Right lobe of liver (tissue), 6 donors: ENCODE measurements around the gene SORL1-AS1. TPM values are rescaled to one million over a fixed set of nuclear protein-coding genes. Genes with fewer than 3 reads are reported as not detected.
A peak's percentile ranks its signal among the peaks of the same experiment; 100 is the strongest.

ENCODE experiments used
- ATAC-seq, 4 donors: fragments of 200-7000 bp; cut with Tn5 transposase; one replicate each; pipeline ENCODE4 v1.9.1; 2020; ENCODE audit warnings: mild to moderate bottlenecking in 4 of 4, moderate library complexity in 4 of 4
- DNase-seq, 3 donors: peaks; one replicate each; pipeline ENCODE4 v3.0.0-alpha.2; 2020
- H3K27ac ChIP-seq, 3 donors: fragments of 200-600 bp; one replicate each; pipeline ENCODE4 v1.8.0; 2022
- H3K27me3 ChIP-seq, 2 donors: fragments of 200-600 bp; one replicate each; pipeline ENCODE4 v1.8.0; 2022
- H3K36me3 ChIP-seq, 4 donors: fragments of 200-600 bp; sonication (generic) in 1 of 4; one replicate each; pipeline versions ENCODE4 v1.5.1 to v1.8.0; 2017 to 2022; ENCODE audit warnings: control low read depth in 1 of 4
- H3K4me1 ChIP-seq, 4 donors: fragments of 200-600 bp; sonication (generic) in 1 of 4; one replicate each; pipeline versions ENCODE4 v1.5.1 to v1.8.0; 2017 to 2022; ENCODE audit warnings: control low read depth in 1 of 4
- H3K4me3 ChIP-seq, 3 donors: fragments of 200-600 bp; one replicate each; pipeline ENCODE4 v1.8.0; 2022
- H3K9me3 ChIP-seq, 4 donors: fragments of 200-600 bp; sonication (generic) in 1 of 4; one replicate each; pipeline versions ENCODE4 v1.5.1 to v1.8.0; 2017 to 2022; ENCODE audit warnings: control low read depth in 1 of 4
- CTCF ChIP-seq, 4 donors: fragments of 200-600 bp in 3 of 4; fragments of 450-650 bp in 1 of 4; IDR thresholded peaks; one replicate each; pipeline versions ENCODE4 v1.5.1 to v1.8.0; 2016 to 2022; ENCODE audit warnings: antibody characterized with exemption in 4 of 4, mild to moderate bottlenecking in 2 of 4
- POLR2A ChIP-seq: fragments of 450-650 bp; IDR thresholded peaks from one replicate; pipeline ENCODE4 v1.6.1; 2017; ENCODE audit warnings: antibody characterized with exemption, mild to moderate bottlenecking
- WGBS: methylation state at CpG from one replicate; pipeline ENCODE4 v1.1.6; 2018; ENCODE audit warnings: low coverage, low lambda C conversion rate; ENCODE audit not compliant: insufficient coverage; ENCODE audit errors: missing lambda C conversion rate; 5-methylcytosine and 5-hydroxymethylcytosine counted together
- intact Hi-C, 2 donors: fragments of 100-400 bp; cut with DNase I; formaldehyde crosslinking; loops; one replicate each; pipeline versions ENCODE4 v1.11.2 to v1.14.1; 2022
- total RNA-seq, 6 experiments: library from RNA; depleted of rRNA in 2 of 6; stranded (reverse); fragments of >200 nt in 2 of 6; fragmentation: NEBNext Ultra II Directional in 3 of 6; extraction: Animal tissue kit (Norgen Biotek cat#: 25700) in 3 of 6; gene quantifications; one replicate each; pipeline versions ENCODE4 v1.1.0 to v1.2.4, GENCODE V29; 2016 to 2023
- donor health status: DM: no; HTN: yes; CAD: no.
- donor health status: DM: no; HTN: no; CAD: no.
- donor health status: DM: no; HTN: no; CAD: no.
- donor health status: DM: no; HTN: yes; CAD: no.
- donor health status: DM: no; HTN: yes; CAD: no.

SORL1-AS1 gene

GRCh38 chr11:121391914-121392313 is 60.9 kb downstream of the SORL1-AS1 start:
- H3K4me1 ChIP-seq, result no peaks in the 10 kb centered on the region
- no peaks in the 10 kb centered on the region for H3K36me3 ChIP-seq
- 58% methylated on average over 5 of the region's 7 CpGs for WGBS
- intact Hi-C loops, result no loop called here
- DNase-seq (no peak), ATAC-seq (peak in 2 of 4 donors; percentile 43 to 86)
- no peak overlapping the region for H3K4me3 ChIP-seq
- H3K9me3 ChIP-seq, result no peaks in the 10 kb centered on the region
- H3K27ac ChIP-seq, result no peak overlapping the region
- no peaks in the 10 kb centered on the region for H3K27me3 ChIP-seq
- TF ChIP-seq POLR2A, result no peak

GRCh38 chr11:121389651-121390050 is 63.1 kb downstream of the SORL1-AS1 start:
- Histone ChIP-seq H3K4me1 (no peaks in the 10 kb centered on the region), H3K27me3 (no peaks in the 10 kb centered on the region), H3K36me3 (no peaks in the 10 kb centered on the region), H3K9me3 (no peaks in the 10 kb centered on the region), H3K4me3 (no peak overlapping the region), H3K27ac (no peak overlapping the region)
- DNase-seq (no peak), ATAC-seq (peak; percentile 35 to 80 (median 50))
- intact Hi-C loops, result no loop called here
- WGBS, result 62% methylated on average over 6 of the region's 8 CpGs
- TF ChIP-seq POLR2A (no peak), CTCF (IDR thresholded peaks at IDR 0.05) (no peak)

Other genes starting within 250 kb of the SORL1-AS1 start
- gene SC5D, start 160.2 kb downstream of the SORL1-AS1 start, total RNA-seq, result 100 to 1,000 TPM in 2 of 6 experiments, 10 to 100 TPM in 4; 58.9 to 126 (median 82.1) TPM
- gene SORL1, start 653 bp downstream of the SORL1-AS1 start, total RNA-seq, result 100 to 1,000 TPM in 2 of 6 experiments, 10 to 100 TPM in 4; 45.2 to 137 (median 73.8) TPM